Measurements from ENCODE around the gene B9D1.

- TF ChIP-seq, protein P1, sequence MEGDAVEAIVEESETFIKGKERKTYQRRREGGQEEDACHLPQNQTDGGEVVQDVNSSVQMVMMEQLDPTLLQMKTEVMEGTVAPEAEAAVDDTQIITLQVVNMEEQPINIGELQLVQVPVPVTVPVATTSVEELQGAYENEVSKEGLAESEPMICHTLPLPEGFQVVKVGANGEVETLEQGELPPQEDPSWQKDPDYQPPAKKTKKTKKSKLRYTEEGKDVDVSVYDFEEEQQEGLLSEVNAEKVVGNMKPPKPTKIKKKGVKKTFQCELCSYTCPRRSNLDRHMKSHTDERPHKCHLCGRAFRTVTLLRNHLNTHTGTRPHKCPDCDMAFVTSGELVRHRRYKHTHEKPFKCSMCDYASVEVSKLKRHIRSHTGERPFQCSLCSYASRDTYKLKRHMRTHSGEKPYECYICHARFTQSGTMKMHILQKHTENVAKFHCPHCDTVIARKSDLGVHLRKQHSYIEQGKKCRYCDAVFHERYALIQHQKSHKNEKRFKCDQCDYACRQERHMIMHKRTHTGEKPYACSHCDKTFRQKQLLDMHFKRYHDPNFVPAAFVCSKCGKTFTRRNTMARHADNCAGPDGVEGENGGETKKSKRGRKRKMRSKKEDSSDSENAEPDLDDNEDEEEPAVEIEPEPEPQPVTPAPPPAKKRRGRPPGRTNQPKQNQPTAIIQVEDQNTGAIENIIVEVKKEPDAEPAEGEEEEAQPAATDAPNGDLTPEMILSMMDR (IDR thresholded peaks at IDR 0.05): no peak
- TF ChIP-seq POLR2A (IDR thresholded peaks at IDR 0.05): no peak
Measured at GRCh38 chr17:19311016-19311415, 51.5 kb downstream of the B9D1 start.
